Suprapubic skin (tissue), 4 donors: Measurements from ENCODE around the gene SLC25A42. TPM values are rescaled to one million over a fixed set of nuclear protein-coding genes. Genes with fewer than 3 reads are reported as not detected.

ENCODE experiments used
- DNase-seq, 2 donors: peaks; one replicate each; pipeline ENCODE4 v3.0.0-alpha.2; 2019; ENCODE audit warnings: low spot score in 2 of 2
- H3K27ac ChIP-seq: fragments of 200-600 bp; sonication (generic); one replicate; pipeline ENCODE4 v1.5.1; 2019
- H3K27me3 ChIP-seq: fragments of 200-600 bp; sonication (generic); one replicate; pipeline ENCODE4 v1.5.1; 2019
- H3K36me3 ChIP-seq: fragments of 200-600 bp; sonication (generic); one replicate; pipeline ENCODE4 v1.5.1; 2019
- H3K4me1 ChIP-seq: fragments of 200-600 bp; sonication (generic); one replicate; pipeline ENCODE4 v1.5.1; 2019
- H3K4me3 ChIP-seq: fragments of 200-600 bp; sonication (generic); one replicate; pipeline ENCODE4 v1.5.1; 2019; ENCODE audit warnings: mild to moderate bottlenecking
- H3K9me3 ChIP-seq: fragments of 200-600 bp; sonication (generic); one replicate; pipeline ENCODE4 v1.5.1; 2019
- CTCF ChIP-seq, 2 donors: fragments of 200-600 bp in 1 of 2; fragments of 450-650 bp in 1 of 2; sonication (generic) in 1 of 2; IDR thresholded peaks; one replicate each; pipeline ENCODE4 v1.5.1; 2016 to 2019; ENCODE audit warnings: antibody characterized with exemption in 2 of 2, mild to moderate bottlenecking in 1 of 2, moderate library complexity in 1 of 2
- EP300 ChIP-seq: sonication (generic); formaldehyde crosslinking; IDR thresholded peaks from one replicate; pipeline ENCODE4 v1.6.1; 2017; ENCODE audit warnings: antibody characterized with exemption
- POLR2A ChIP-seq, 2 donors: fragments of 450-650 bp; IDR thresholded peaks; one replicate each; pipeline ENCODE4 v1.6.1; 2017; ENCODE audit warnings: antibody characterized with exemption in 2 of 2, mild to moderate bottlenecking in 2 of 2, moderate library complexity in 2 of 2
- POLR2AphosphoS5 ChIP-seq, 3 donors: sonication (generic); formaldehyde crosslinking; IDR thresholded peaks; one replicate each; pipeline ENCODE4 v1.6.1; 2017; ENCODE audit warnings: antibody characterized with exemption in 3 of 3
- WGBS: methylation state at CpG from one replicate; pipeline ENCODE4 v1.1.5; 2018; 5-methylcytosine and 5-hydroxymethylcytosine counted together
- total RNA-seq, 4 donors: library from RNA; depleted of rRNA; stranded (reverse); fragments of >200 nt; gene quantifications; one replicate each; pipeline ENCODE4 v1.1.0, GENCODE V29; 2016

Gene SLC25A42
- total RNA-seq, 4 donors from 2014 or later = 4.9 to 14.6 (median 10.6) TPM

- DNase-seq = no peak
- H3K4me3 ChIP-seq = peak overlapping the region; percentile 83
- peaks cover 27% of the 10 kb centered on the region for H3K36me3 ChIP-seq
- no CpG with 5 or more reads among the region's 32 CpGs for WGBS
- no peak for TF ChIP-seq EP300
- no peak for TF ChIP-seq POLR2AphosphoS5 (IDR thresholded peaks at IDR 0.05)
- peaks cover 30% of the 10 kb centered on the region for H3K4me1 ChIP-seq
- H3K9me3 ChIP-seq = no peaks in the 10 kb centered on the region
- H3K27me3 ChIP-seq = no peaks in the 10 kb centered on the region
- peak overlapping the region; percentile 92 for H3K27ac ChIP-seq
Observed at GRCh38 chr19:19033176-19033425, 30.7 kb upstream of the SLC25A42 start.

GRCh38 chr19:19033426-19034203 lies 30.2 kb upstream of the SLC25A42 start, which contains the start of the genes ARMC6 and SUGP2:
Gene ARMC6, plus strand, starts transcription at chr19:19033603. Its CDS starts 607 bp downstream, at chr19:19034210.
Gene SUGP2, minus strand, starts transcription at chr19:19033517. Its CDS starts 2,446 bp downstream, at chr19:19031071.
- peak within 1 kb of the TSS; percentile 83 for H3K4me3 ChIP-seq
- peak; percentile 87 to 90 for DNase-seq
- TF ChIP-seq CTCF (IDR thresholded peaks at IDR 0.05) (no peak), POLR2AphosphoS5 (IDR thresholded peaks at IDR 0.05) (peak in 2 of 3 donors; percentile 83 to 87), EP300 (no peak), POLR2A (IDR thresholded peaks at IDR 0.05) (peak in 1 of 2 donors; percentile 6)
- peaks cover 21% of the 10 kb centered on the region for H3K36me3 ChIP-seq
- WGBS = under 1% methylated on average over 40 of the region's 94 CpGs
- peak within 1 kb of the TSS; percentile 92 for H3K27ac ChIP-seq
- no peaks in the 10 kb centered on the region for H3K9me3 ChIP-seq
- no peaks in the 10 kb centered on the region for H3K27me3 ChIP-seq
- H3K4me1 ChIP-seq = peaks cover 30% of the 10 kb centered on the region

- no peak for DNase-seq
- WGBS = 7% methylated on average over 10 of the region's 10 CpGs
Observed at GRCh38 chr19:19034204-19034624, 29.6 kb upstream of the SLC25A42 start.

GRCh38 chr19:19039901-19040300 lies 23.9 kb upstream of the SLC25A42 start:
- DNase-seq = no peak
- peaks cover 7% of the 10 kb centered on the region for H3K4me1 ChIP-seq
- H3K27me3 ChIP-seq = no peaks in the 10 kb centered on the region
- peaks cover 28% of the 10 kb centered on the region for H3K36me3 ChIP-seq
- H3K4me3 ChIP-seq = no peak overlapping the region
- TF ChIP-seq POLR2A (IDR thresholded peaks at IDR 0.05) (no peak), CTCF (IDR thresholded peaks at IDR 0.05) (no peak), EP300 (no peak), POLR2AphosphoS5 (IDR thresholded peaks at IDR 0.05) (no peak)
- 68% methylated on average over 4 of the region's 4 CpGs for WGBS
- no peak overlapping the region for H3K27ac ChIP-seq
- H3K9me3 ChIP-seq = no peaks in the 10 kb centered on the region

More at GRCh38 chr19:19034204-19034624, 29.6 kb upstream of the SLC25A42 start:
- peak overlapping the region; percentile 83 for H3K4me3 ChIP-seq
- H3K27ac ChIP-seq = peak overlapping the region; percentile 92
- no peaks in the 10 kb centered on the region for H3K9me3 ChIP-seq
- TF ChIP-seq POLR2A (IDR thresholded peaks at IDR 0.05) = no peak
- H3K4me1 ChIP-seq = peaks cover 30% of the 10 kb centered on the region
- peaks cover 15% of the 10 kb centered on the region for H3K36me3 ChIP-seq
- H3K27me3 ChIP-seq = no peaks in the 10 kb centered on the region

- H3K9me3 ChIP-seq = no peaks in the 10 kb centered on the region
- TF ChIP-seq CTCF (IDR thresholded peaks at IDR 0.05) (no peak), POLR2AphosphoS5 (IDR thresholded peaks at IDR 0.05) (no peak), POLR2A (IDR thresholded peaks at IDR 0.05) (no peak), EP300 (no peak)
- no peak overlapping the region for H3K4me3 ChIP-seq
- no peaks in the 10 kb centered on the region for H3K27me3 ChIP-seq
- H3K36me3 ChIP-seq = peaks cover 28% of the 10 kb centered on the region
- 38% methylated on average over 7 of the region's 7 CpGs for WGBS
- no peak for DNase-seq
- H3K4me1 ChIP-seq = peaks cover 2% of the 10 kb centered on the region
- no peak overlapping the region for H3K27ac ChIP-seq
Observed at GRCh38 chr19:19040417-19040816, 23.4 kb upstream of the SLC25A42 start.

GRCh38 chr19:19042732-19043280 lies 21.0 kb upstream of the SLC25A42 start:
- H3K36me3 ChIP-seq = peaks cover 37% of the 10 kb centered on the region
- TF ChIP-seq CTCF (IDR thresholded peaks at IDR 0.05) = no peak
- no peak for TF ChIP-seq POLR2A (IDR thresholded peaks at IDR 0.05)
- no peak for TF ChIP-seq EP300
- TF ChIP-seq POLR2AphosphoS5 (IDR thresholded peaks at IDR 0.05) = no peak
- WGBS = 95% methylated on average over 13 of the region's 13 CpGs
- H3K4me1 ChIP-seq = peaks cover 2% of the 10 kb centered on the region
- H3K27me3 ChIP-seq = no peaks in the 10 kb centered on the region
- no peak overlapping the region for H3K4me3 ChIP-seq
- H3K9me3 ChIP-seq = no peaks in the 10 kb centered on the region
- DNase-seq = no peak
- H3K27ac ChIP-seq = no peak overlapping the region
